HG03457 (cell line): ENCODE data around the gene IL17REL.
A peak's percentile ranks its signal among the peaks of the same experiment; 100 is the strongest.

Source experiments
- ATAC-seq: cut with Tn5 transposase; IDR thresholded peaks from one replicate; pipeline ENCODE4 v1.9.1; 2021; ENCODE audit warnings: moderate number of reproducible peaks; ENCODE audit not compliant: unreplicated experiment

Gene IL17REL

DNA sequence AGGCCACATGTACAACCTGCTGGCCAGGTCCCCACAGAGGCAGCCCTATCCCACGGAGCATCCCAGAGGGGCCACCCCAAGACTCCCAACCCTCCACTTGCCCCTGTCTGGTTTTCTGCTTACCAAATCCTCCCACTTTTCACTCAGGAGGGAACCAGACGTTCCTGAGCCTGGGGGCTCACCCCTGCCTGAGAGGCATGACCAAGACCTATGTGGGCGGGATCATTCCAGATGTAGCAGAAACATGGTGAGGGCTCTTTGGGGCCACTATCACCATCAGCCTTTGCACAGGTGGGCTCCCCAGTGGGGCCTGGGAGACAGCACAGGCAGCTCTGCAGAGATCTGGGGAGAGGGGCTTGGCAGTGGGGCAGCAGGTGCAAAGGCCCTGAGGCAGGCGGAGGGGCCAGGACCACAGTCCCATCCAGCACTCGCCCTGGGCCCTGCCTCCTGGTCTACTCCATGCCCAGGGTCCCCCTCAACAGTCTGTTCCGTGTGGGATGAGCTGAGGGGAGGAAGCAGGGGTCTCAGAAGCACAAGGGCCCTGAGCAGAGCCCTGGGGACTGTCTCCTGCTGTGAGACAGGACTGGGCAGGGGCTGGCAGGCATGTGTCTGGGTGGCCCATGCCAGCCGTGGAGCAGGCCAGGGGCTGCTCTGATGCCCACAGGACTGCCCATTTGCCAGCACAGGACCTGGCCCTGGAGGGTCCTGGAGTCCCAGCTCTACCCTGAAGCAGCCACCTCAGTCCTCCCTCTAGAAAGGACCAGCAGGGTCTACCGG is 42.6 kb downstream of the IL17REL start:
- ATAC-seq: no peak

- ATAC-seq: no peak
Measured at GRCh38 chr22:49968831-49969661, 43.5 kb downstream of the IL17REL start.

- no peak for ATAC-seq
Measured at GRCh38 chr22:49968313-49968830, 44.2 kb downstream of the IL17REL start.

DNA sequence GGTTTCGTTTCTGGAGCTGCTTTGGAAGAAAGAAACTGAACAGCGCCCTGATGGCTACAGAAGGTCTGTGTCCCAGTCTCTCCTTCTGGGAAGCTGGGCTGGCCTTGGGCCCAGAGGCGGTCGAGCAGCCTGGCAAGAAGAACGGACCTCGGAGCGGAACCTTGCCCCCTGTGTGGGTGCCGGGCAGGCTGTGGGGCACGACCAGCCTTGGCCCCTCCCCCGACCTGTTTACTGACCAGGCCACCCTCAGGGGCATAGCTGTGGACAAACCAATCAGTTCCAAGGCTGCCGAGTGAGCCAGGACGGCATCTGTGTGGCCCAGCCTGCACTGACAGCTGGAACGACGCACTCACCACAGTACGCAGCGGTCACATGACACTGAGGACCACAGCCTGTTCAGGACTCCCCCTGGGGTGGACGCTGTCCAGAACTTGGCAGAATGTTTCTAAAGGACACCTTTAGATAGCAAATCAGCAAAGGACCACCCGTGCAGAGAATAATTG is 44.8 kb downstream of the IL17REL start:
- no peak for ATAC-seq

DNA sequence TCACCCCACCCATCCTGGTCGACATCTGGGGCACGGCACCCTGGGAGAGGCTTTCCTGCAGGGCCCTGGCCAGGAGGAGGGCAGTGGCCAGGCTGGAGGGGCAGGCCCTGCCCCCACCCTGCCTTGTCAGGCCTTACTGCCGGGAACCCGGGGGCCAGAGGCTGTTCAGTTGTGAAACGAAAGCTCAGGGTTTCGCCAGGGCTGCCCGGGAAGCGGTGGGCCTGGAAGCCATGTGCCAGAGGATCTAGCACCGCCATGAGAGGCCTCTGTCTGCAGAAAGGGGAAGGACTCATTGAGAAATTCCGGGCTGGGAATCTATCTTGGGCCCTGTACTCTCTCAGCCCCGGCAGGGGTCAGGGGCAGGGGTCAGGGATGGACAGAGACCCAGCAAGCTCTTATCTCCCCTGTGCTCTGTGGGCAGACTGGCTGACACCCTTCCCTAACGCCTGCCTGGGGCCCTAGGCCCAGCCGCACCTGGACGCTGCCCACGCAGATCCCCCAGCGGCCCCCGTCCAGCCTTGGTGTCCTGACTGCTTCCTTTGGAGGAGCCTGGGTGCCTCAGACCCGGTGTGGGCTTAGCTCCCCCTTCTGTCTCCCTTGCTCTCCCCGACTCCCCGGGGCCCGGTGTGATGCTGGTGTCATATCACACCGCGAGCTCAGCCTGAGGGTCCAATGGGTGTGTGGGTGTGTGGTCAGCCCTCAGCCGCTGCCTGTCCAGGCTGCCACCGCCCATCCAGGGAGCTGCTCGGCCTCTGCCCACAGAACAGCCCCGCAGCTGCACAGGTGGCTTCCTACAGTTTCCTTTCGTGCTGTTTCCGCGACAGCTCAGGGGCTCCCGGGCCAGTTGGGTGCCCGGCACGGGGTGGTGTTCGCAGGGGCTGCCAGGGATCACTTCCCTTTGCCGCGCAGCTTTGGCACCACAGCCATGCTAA is 45.5 kb downstream of the IL17REL start:
- ATAC-seq: no peak

DNA sequence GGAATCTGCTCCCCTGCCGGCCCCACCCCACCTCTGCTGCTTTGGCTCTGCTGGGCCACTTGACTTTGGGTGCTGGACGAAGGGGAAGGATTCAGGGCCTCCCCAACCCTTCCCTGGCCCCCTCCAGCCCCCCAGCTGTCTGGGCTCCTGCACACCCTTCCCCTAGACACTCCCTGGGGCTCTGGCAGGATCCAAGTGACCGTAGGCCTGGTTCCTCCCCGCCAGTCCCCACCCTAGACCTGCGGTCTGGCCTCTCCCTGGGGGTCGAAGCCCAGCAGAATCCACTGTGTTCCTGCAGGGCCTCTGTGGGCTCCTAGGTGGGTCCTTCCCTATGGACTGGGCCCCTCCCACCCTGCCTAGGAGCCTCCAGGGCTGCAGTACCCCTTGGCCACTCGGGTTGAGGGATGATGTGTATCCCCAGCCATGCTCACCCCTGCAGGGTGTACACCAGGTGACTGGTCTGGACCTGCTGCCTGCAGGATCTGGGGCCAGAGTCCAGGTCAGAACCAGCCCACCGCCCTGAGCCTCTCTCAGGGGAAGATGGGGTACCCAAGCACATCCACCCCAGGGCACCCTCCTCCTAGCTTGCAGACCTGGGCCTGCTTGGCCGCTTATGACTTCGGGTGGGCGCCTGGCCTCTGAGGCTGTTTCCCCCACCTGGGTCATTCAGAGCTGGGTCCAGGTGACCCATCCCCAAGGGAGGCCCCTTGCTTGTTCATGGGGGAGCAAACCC is 46.4 kb downstream of the IL17REL start:
- no peak for ATAC-seq

DNA sequence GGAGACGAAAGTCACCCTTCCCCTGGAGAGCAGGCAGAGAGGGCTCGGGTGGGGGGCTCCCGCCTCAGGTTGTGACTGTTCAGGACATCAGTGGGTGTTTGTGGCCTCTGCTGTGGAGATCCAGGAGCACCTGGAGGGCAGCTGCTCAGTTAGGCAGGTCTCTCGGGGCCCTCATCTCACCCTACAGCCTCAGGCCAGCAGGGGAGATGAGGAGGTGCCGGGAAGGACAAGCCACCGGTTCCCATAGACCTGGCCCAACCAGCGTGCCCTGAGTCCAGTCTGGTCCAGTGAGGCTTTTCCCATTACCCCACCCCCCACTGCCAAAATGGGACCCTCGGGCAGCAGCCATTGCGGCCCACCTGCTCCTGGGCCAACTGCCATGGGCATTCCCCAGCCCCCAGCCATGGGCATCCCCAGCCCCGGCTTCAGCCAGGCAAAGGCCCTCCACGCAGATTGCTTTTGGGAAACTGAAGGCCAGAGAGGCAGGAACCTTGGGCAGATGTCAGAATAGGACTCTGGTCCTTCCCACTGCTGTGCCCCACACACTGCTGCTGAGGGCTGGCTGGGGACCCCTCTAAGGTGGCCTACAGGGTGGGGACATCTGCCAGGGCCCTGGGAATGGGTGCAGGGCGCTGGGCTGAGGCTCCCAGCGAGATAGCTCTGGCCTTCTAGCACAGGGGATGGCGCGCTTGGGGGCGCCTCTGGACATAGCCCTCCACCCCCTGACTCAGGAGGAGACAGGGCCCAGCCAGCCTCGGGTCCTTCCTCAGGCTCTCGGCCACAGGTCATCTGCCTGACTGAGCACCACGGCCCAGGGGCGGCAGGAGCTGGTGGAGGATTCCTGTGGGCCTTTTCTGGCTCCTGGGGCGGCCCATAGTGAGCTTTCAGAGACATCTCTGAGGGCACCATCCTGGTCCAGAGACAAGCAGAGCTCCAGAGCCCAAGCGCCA is 47.2 kb downstream of the IL17REL start:
- ATAC-seq: no peak

GRCh38 chr22:49964136-49965090 is 48.2 kb downstream of the IL17REL start:
- ATAC-seq: no peak

GRCh38 chr22:49963647-49964026 is 48.9 kb downstream of the IL17REL start:
- ATAC-seq: no peak

DNA sequence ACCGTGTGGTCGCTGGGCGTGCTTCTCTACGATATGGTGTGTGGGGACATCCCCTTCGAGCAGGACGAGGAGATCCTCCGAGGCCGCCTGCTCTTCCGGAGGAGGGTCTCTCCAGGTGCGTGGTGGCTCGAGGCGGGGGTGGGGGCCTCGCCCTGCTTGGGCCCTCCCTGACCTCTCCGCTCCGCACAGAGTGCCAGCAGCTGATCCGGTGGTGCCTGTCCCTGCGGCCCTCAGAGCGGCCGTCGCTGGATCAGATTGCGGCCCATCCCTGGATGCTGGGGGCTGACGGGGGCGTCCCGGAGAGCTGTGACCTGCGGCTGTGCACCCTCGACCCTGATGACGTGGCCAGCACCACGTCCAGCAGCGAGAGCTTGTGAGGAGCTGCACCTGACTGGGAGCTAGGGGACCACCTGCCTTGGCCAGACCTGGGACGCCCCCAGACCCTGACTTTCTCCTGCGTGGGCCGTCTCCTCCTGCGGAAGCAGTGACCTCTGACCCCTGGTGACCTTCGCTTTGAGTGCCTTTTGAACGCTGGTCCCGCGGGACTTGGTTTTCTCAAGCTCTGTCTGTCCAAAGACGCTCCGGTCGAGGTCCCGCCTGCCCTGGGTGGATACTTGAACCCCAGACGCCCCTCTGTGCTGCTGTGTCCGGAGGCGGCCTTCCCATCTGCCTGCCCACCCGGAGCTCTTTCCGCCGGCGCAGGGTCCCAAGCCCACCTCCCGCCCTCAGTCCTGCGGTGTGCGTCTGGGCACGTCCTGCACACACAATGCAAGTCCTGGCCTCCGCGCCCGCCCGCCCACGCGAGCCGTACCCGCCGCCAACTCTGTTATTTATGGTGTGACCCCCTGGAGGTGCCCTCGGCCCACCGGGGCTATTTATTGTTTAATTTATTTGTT is 49.6 kb downstream of the IL17REL start:
- ATAC-seq: no peak

- ATAC-seq: no peak
Measured at GRCh38 chr22:49962012-49962750, 50.4 kb downstream of the IL17REL start.

- ATAC-seq: no peak
Measured at GRCh38 chr22:49961601-49962011, 51.0 kb downstream of the IL17REL start.

- no peak for ATAC-seq
Measured at GRCh38 chr22:49961005-49961600, 51.5 kb downstream of the IL17REL start.

DNA sequence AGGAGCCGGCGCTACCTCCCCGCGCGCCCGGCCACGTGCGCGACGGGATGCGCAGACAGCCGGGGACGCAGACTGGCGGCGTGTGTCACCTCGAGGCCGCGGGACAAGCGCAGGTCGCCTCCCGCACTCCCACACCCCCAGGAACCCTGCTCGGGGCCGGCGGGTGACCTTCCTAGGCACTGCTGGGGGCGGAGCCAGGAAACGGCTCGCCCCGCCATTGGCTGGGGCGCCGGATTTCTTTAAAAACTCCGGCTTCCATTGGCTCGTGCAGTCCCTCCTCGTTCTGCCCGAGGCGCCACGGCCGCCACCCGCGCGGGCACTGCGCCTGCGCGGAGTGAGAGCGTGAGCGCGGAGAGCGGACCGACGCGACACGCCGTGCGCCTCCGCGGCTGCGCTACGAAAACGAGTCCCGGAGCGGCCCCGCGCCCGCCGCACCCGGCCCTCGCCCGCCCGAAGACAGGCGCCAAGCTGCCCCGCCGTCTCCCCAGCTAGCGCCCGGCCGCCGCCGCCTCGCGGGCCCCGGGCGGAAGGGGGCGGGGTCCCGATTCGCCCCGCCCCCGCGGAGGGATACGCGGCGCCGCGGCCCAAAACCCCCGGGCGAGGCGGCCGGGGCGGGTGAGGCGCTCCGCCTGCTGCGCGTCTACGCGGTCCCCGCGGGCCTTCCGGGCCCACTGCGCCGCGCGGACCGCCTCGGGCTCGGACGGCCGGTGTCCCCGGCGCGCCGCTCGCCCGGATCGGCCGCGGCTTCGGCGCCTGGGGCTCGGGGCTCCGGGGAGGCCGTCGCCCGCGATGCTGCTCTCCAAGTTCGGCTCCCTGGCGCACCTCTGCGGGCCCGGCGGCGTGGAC is 52.2 kb downstream of the IL17REL start, which contains the start of gene PIM3:
Gene PIM3, plus strand, starts transcription at position 614 of the 846 bp plus-strand sequence. Its CDS starts 176 bp downstream, at position 790.
- ATAC-seq: peak; percentile 45

DNA sequence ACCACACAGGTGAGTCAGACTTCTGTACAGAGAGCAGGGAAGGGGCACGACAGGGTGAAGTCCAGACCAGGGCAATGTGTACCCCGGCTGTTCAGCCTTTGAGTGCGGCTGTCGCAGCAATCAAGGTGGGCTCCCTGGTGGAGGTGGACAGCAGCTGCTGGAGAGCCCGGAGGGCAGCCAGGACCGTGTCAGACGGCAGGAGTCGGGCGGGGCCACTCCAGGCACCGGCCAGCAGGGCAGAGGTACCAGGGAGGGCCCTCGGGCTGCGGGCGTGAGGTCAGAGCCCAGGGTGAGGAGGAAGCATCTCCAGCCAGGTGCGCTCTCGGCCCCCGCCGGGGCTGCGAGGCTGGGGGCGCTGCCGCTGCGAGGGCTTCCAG is 52.8 kb downstream of the IL17REL start:
- ATAC-seq: no peak
